Fibroblast of upper back skin (primary cell): Measurements from ENCODE around the gene ANP32D.
"Not testable (repeated sequence)": the region's sequence is repeated elsewhere in the genome, so short reads cannot be mapped to it uniquely, and the experiment has no call there.

Experiments
- DNase-seq: peaks from one replicate; pipeline ENCODE4 v3.0.0-alpha.2; 2013

ANP32D gene

DNA sequence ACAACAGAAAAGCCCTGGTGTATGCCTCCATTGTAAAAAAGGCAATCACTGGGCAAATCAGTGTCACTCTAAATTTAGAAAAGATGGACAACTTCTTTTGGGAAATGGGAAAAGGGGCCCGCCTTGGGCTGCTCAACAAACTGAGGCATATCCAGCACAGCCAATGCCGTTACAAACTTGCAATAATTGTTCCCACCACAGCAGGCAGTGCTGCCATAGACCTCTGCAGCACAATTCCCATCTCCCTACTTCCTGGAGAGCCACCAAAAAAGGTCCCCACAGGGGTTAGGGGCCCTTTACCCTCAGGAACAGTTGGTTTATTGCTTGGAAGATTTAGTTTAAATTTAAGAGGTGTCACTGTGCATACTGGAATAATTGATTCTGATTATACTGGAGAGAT, 36.6 kb downstream of the ANP32D start:
- DNase-seq = no peak

DNA sequence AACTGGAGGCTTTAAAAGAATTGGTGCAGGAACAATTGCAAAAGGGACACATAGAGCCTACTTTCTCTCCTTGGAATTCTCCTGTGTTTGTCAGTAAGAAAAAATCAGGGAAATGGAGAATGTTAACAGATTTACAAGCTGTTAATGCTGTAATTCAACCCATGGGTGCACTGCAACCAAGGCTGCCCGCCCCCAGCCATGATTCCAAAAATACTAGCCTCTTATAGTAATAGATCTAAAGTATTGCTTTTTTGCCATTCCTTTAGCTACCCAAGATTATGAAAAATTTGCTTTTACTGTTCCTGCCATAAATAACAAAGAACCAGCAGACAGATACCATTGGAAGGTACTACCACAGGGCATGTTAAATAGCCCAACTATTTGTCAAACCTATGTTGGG, 37.8 kb downstream of the ANP32D start:
- DNase-seq = no peak

GRCh38 chr12:48512855-48513254, 40.5 kb downstream of the ANP32D start:
- no peak for DNase-seq

GRCh38 chr12:48514728-48515127, 42.4 kb downstream of the ANP32D start:
- DNase-seq = no peak

DNA sequence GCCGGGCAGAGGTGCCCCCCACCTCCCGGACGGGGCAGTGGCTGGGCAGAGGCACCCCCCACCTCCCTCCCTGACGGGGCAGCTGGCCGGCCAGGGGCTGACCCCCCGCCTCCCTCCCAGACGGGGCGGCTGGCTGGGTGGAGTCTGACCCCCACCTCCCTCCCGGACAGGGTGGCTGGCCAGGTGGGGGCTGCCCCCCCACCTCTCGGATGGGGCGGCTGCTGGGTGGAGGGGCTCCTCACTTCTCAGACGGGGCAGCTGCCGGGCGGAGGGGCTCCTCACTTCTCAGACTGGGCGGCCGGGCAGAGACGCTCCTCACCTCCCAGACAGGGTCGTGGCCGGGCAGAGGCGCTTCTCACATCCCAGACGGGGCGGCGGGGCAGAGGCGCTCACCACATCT, 48.0 kb downstream of the ANP32D start:
- not testable (repeated sequence) for DNase-seq
